SJCRH30 (cell line): Measurements from ENCODE around the gene CDR2. TPM values are rescaled to one million over a fixed set of nuclear protein-coding genes. Genes with fewer than 3 reads are reported as not detected.

Experiments used
- DNase-seq, 2 experiments: peaks; one replicate each; pipeline ENCODE4 v3.0.0-alpha.2; 2015 to 2020
- H3K27ac ChIP-seq: fragments of 250-450 bp; sonication (Bioruptor Pico); 2 replicates; pipeline ENCODE4 v1.5.1; 2020; ENCODE audit warnings: mild to moderate bottlenecking, moderate library complexity
- H3K27me3 ChIP-seq: fragments of 250-450 bp; sonication (Bioruptor Pico); 2 replicates; pipeline ENCODE4 v1.5.1; 2020; ENCODE audit warnings: mild to moderate bottlenecking, moderate library complexity
- H3K36me3 ChIP-seq: fragments of 250-450 bp; sonication (Bioruptor Pico); 2 replicates; pipeline ENCODE4 v1.5.1; 2020; ENCODE audit warnings: mild to moderate bottlenecking, moderate library complexity
- H3K4me1 ChIP-seq: fragments of 250-450 bp; sonication (Bioruptor Pico); 2 replicates; pipeline ENCODE4 v1.5.1; 2020; ENCODE audit warnings: mild to moderate bottlenecking, moderate library complexity
- H3K4me3 ChIP-seq: fragments of 250-450 bp; sonication (Bioruptor Pico); 2 replicates; pipeline ENCODE4 v1.5.1; 2020; ENCODE audit warnings: mild to moderate bottlenecking, moderate library complexity
- H3K9me3 ChIP-seq: fragments of 250-450 bp; sonication (Bioruptor Pico); replicated peaks from 2 replicates; pipeline ENCODE4 v1.5.1; 2020; ENCODE audit warnings: mild to moderate bottlenecking, moderate library complexity
- total RNA-seq: library from RNA; depleted of rRNA; stranded (reverse); fragments of >200 nt; shearing (Covaris generic); gene quantifications from 2 replicates; pipeline ENCODE4 v1.2.3, GENCODE V29; 2014; rRNA removed

The CDR2 gene
- total RNA-seq, 1 experiment from 2014 or later = 20.1 TPM

GRCh38 chr16:22300427-22301071 lies 73.9 kb downstream of the CDR2 start:
- Histone ChIP-seq H3K27ac (no peak overlapping the region), H3K4me3 (no peak overlapping the region), H3K36me3 (no peaks in the 10 kb centered on the region), H3K9me3 (no peaks in the 10 kb centered on the region), H3K4me1 (no peaks in the 10 kb centered on the region), H3K27me3 (no peaks in the 10 kb centered on the region)
- DNase-seq = peak; percentile 39 to 48

GRCh38 chr16:22299036-22299435 lies 75.4 kb downstream of the CDR2 start:
- no peaks in the 10 kb centered on the region for H3K4me1 ChIP-seq
- H3K4me3 ChIP-seq = no peak overlapping the region
- H3K27me3 ChIP-seq = no peaks in the 10 kb centered on the region
- no peaks in the 10 kb centered on the region for H3K9me3 ChIP-seq
- H3K36me3 ChIP-seq = no peaks in the 10 kb centered on the region
- no peak overlapping the region for H3K27ac ChIP-seq
- DNase-seq = no peak

- no peaks in the 10 kb centered on the region for H3K36me3 ChIP-seq
- no peaks in the 10 kb centered on the region for H3K9me3 ChIP-seq
- H3K27ac ChIP-seq = peak overlapping the region; percentile 68
- DNase-seq = peak; percentile 84 to 92
- H3K4me3 ChIP-seq = peak overlapping the region; percentile 82
- no peaks in the 10 kb centered on the region for H3K27me3 ChIP-seq
- H3K4me1 ChIP-seq = no peaks in the 10 kb centered on the region
These were observed 76.3 kb downstream of the CDR2 start for GRCh38 chr16:22297871-22298733.

- peak; percentile 97 to 98 for DNase-seq
- no peaks in the 10 kb centered on the region for H3K4me1 ChIP-seq
- H3K9me3 ChIP-seq = no peaks in the 10 kb centered on the region
- no peaks in the 10 kb centered on the region for H3K27me3 ChIP-seq
- peak within 1 kb of the TSS; percentile 82 for H3K4me3 ChIP-seq
- peak within 1 kb of the TSS; percentile 68 for H3K27ac ChIP-seq
- H3K36me3 ChIP-seq = no peaks in the 10 kb centered on the region
These were observed 77.1 kb downstream of the CDR2 start, which contains the start of gene POLR3E for GRCh38 chr16:22297114-22297870. Gene POLR3E, plus strand, starts transcription at chr16:22297409. Its CDS starts 5,560 bp downstream, at chr16:22302969.

- Histone ChIP-seq H3K36me3 (no peaks in the 10 kb centered on the region), H3K9me3 (no peaks in the 10 kb centered on the region), H3K4me1 (no peaks in the 10 kb centered on the region), H3K27me3 (no peaks in the 10 kb centered on the region), H3K4me3 (peak overlapping the region; percentile 82), H3K27ac (no peak overlapping the region)
- peak in 1 of 2 experiments; percentile 33 for DNase-seq
These were observed 78.0 kb downstream of the CDR2 start for GRCh38 chr16:22296225-22297113.

Other genes starting within 250 kb of the CDR2 start
- not detected in 2 replicates for gene SDR42E2, start 212.1 kb downstream of the CDR2 start, total RNA-seq
- gene EEF2K, start 168.3 kb downstream of the CDR2 start, total RNA-seq = 22.0 and 23.0 TPM in 2 replicates
- gene POLR3E, start 77.2 kb downstream of the CDR2 start, total RNA-seq = 35.5 and 36.9 TPM in 2 replicates
- 44.5 and 51.5 TPM in 2 replicates for gene NPIPB5, start 136.3 kb upstream of the CDR2 start, total RNA-seq